ENCODE results near the gene THYN1.

- TF ChIP-seq CTCF (IDR thresholded peaks at IDR 0.05 in 8 of 11, conservative IDR thresholded peaks at IDR 0.05 in 3 of 11): no peak
- TF ChIP-seq POLR2A (IDR thresholded peaks at IDR 0.05): no peak
Measured at GRCh38 chr11:134260503-134260902, 7.4 kb upstream of the THYN1 start.

Data from spleen (tissue), 7 donors.